ENCODE results near the gene PODXL.

PODXL gene

DNA sequence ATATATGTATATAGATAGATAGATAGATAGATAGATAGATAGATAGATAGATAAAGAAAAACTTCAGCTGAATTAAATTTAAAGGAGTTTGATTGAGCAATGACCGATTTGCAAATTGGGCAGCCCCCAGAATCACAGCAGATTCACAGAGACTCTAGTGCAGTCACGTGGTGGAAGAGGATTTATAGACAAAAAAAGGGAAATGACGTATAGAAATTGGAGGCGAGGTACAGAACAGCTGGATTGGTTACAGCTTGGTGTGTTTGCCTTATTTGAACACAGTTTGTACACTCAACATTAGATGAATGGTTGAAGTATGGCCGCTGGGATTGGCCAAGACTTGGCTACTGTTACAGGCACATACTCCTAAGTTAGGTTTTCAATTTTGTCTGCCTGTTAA lies 8.2 kb upstream of the PODXL start:
- H3K27ac ChIP-seq (replicated peaks), result no peak overlapping the region
- H3K27me3 ChIP-seq (ENCODE audit: insufficient read depth, poor library complexity, severe bottlenecking), result peaks cover 2% of the 10 kb centered on the region
- H3K4me3 ChIP-seq (replicated peaks; ENCODE audit: insufficient read depth, low read length), result no peak overlapping the region
- no peak for DNase-seq (ENCODE audit: low read depth in 1 of 2, low spot score in 1 of 2)
- TF ChIP-seq POLR2AphosphoS5 (IDR thresholded peaks at IDR 0.05; ENCODE audit: low read depth) (no peak), GABPA (IDR thresholded peaks at IDR 0.05; ENCODE audit: low read depth) (no peak)
- TF ChIP-seq, protein P1, sequence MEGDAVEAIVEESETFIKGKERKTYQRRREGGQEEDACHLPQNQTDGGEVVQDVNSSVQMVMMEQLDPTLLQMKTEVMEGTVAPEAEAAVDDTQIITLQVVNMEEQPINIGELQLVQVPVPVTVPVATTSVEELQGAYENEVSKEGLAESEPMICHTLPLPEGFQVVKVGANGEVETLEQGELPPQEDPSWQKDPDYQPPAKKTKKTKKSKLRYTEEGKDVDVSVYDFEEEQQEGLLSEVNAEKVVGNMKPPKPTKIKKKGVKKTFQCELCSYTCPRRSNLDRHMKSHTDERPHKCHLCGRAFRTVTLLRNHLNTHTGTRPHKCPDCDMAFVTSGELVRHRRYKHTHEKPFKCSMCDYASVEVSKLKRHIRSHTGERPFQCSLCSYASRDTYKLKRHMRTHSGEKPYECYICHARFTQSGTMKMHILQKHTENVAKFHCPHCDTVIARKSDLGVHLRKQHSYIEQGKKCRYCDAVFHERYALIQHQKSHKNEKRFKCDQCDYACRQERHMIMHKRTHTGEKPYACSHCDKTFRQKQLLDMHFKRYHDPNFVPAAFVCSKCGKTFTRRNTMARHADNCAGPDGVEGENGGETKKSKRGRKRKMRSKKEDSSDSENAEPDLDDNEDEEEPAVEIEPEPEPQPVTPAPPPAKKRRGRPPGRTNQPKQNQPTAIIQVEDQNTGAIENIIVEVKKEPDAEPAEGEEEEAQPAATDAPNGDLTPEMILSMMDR (IDR thresholded peaks at IDR 0.05; ENCODE audit: insufficient read depth, low read length), result no peak

DNA sequence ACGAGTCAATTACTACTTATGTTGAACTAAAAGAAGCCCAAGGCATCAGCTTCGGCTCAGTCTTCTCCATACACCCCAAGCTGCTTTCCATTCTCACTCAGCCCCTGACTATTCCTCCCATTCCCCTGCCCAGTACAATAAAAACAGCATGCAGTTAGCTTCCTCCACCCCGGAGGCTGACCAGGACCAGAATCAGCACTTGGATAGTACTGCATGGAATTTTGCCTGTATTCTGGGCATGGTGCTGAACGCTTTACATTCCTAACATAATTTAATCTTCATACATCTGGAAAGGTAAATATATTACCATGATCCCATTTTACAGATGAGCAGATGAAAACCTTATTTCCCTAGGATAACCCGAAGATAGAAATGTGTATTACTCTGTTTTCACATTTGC lies 7.5 kb upstream of the PODXL start:
- no peak overlapping the region for H3K4me3 ChIP-seq (replicated peaks; ENCODE audit: insufficient read depth, low read length)
- DNase-seq (ENCODE audit: low read depth in 1 of 2, low spot score in 1 of 2), result no peak
- TF ChIP-seq, protein P1 (IDR thresholded peaks at IDR 0.05; ENCODE audit: insufficient read depth, low read length), result no peak
- no peak for TF ChIP-seq POLR2AphosphoS5 (IDR thresholded peaks at IDR 0.05; ENCODE audit: low read depth)
- TF ChIP-seq GABPA (IDR thresholded peaks at IDR 0.05; ENCODE audit: low read depth), result no peak
- H3K27ac ChIP-seq (replicated peaks), result no peak overlapping the region
- peaks cover 8% of the 10 kb centered on the region for H3K27me3 ChIP-seq (ENCODE audit: insufficient read depth, poor library complexity, severe bottlenecking)

DNA sequence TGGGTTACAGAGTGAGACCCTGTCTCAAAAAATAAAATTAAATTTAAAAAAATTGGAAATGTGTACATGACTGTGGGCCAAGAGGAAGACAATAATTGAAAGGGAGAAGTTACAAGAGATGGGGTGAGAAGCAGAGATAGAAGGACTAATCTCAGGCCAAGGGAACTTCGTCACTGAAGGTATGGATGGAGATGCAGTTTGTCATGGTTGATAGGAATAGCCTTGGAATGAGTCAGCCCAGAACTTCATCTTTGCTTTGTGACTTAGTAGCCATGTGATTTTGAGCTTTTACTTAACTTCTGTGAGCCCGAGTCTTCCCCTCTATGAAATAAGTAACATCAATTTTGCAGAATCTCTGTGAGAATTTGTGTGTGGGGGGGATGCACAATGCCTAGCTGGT lies 6.5 kb upstream of the PODXL start:
- peaks cover 14% of the 10 kb centered on the region for H3K27me3 ChIP-seq (ENCODE audit: insufficient read depth, poor library complexity, severe bottlenecking)
- H3K4me3 ChIP-seq (replicated peaks; ENCODE audit: insufficient read depth, low read length), result no peak overlapping the region
- DNase-seq (ENCODE audit: low read depth in 1 of 2, low spot score in 1 of 2), result no peak
- TF ChIP-seq, protein P1 (IDR thresholded peaks at IDR 0.05; ENCODE audit: insufficient read depth, low read length), result no peak
- TF ChIP-seq GABPA (IDR thresholded peaks at IDR 0.05; ENCODE audit: low read depth) (no peak), POLR2AphosphoS5 (IDR thresholded peaks at IDR 0.05; ENCODE audit: low read depth) (no peak), SPI1 (IDR thresholded peaks at IDR 0.05; ENCODE audit: borderline replicate concordance, low read depth) (no peak)
- TF ChIP-seq, protein P2, sequence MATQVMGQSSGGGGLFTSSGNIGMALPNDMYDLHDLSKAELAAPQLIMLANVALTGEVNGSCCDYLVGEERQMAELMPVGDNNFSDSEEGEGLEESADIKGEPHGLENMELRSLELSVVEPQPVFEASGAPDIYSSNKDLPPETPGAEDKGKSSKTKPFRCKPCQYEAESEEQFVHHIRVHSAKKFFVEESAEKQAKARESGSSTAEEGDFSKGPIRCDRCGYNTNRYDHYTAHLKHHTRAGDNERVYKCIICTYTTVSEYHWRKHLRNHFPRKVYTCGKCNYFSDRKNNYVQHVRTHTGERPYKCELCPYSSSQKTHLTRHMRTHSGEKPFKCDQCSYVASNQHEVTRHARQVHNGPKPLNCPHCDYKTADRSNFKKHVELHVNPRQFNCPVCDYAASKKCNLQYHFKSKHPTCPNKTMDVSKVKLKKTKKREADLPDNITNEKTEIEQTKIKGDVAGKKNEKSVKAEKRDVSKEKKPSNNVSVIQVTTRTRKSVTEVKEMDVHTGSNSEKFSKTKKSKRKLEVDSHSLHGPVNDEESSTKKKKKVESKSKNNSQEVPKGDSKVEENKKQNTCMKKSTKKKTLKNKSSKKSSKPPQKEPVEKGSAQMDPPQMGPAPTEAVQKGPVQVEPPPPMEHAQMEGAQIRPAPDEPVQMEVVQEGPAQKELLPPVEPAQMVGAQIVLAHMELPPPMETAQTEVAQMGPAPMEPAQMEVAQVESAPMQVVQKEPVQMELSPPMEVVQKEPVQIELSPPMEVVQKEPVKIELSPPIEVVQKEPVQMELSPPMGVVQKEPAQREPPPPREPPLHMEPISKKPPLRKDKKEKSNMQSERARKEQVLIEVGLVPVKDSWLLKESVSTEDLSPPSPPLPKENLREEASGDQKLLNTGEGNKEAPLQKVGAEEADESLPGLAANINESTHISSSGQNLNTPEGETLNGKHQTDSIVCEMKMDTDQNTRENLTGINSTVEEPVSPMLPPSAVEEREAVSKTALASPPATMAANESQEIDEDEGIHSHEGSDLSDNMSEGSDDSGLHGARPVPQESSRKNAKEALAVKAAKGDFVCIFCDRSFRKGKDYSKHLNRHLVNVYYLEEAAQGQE (IDR thresholded peaks at IDR 0.05; ENCODE audit: insufficient replicate concordance, low read depth), result no peak
- H3K27ac ChIP-seq (replicated peaks), result no peak overlapping the region

DNA sequence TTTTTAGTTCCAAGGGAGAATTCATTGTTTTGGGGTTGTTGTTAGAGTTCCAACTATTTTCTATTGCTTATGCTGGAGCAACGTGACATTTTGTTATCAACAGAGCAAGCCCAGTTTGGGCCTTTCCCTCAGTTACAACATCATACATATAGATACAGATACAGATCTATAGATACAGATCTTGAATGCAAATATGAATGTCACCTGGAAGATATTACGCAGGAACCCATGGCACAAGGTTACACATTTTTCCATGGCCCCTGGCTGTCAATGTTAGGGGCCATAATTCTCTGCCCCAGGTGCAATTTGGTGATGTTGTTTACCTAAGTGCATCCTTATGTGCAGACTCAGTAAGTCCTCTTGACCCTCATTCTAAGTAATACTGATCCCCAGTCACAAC lies 3.6 kb upstream of the PODXL start:
- Histone ChIP-seq H3K4me3 (replicated peaks; ENCODE audit: insufficient read depth, low read length) (no peak overlapping the region), H3K27ac (replicated peaks) (no peak overlapping the region), H3K27me3 (ENCODE audit: insufficient read depth, poor library complexity, severe bottlenecking) (peaks cover 34% of the 10 kb centered on the region)
- TF ChIP-seq, protein P1 (IDR thresholded peaks at IDR 0.05; ENCODE audit: insufficient read depth, low read length), result no peak
- no peak for TF ChIP-seq POLR2AphosphoS5 (IDR thresholded peaks at IDR 0.05; ENCODE audit: low read depth)
- no peak for TF ChIP-seq SPI1 (IDR thresholded peaks at IDR 0.05; ENCODE audit: borderline replicate concordance, low read depth)
- TF ChIP-seq, protein P2 (IDR thresholded peaks at IDR 0.05; ENCODE audit: insufficient replicate concordance, low read depth), result no peak
- TF ChIP-seq GABPA (IDR thresholded peaks at IDR 0.05; ENCODE audit: low read depth), result no peak
- no peak for DNase-seq (ENCODE audit: low read depth in 1 of 2, low spot score in 1 of 2)
